GM19455 (cell line): ENCODE data around the gene ART4.
A peak's percentile ranks its signal among the peaks of the same experiment; 100 is the strongest.

Experiments used
- ATAC-seq: cut with Tn5 transposase; IDR thresholded peaks from one replicate; pipeline ENCODE4 v1.9.1; 2021; ENCODE audit not compliant: unreplicated experiment

Gene ART4

GRCh38 chr12:14843425-14843887 lies at the start of gene ART4:
ART4 (minus strand) TSS chr12:14843526; CDS start chr12:14843113, 413 bp downstream.
- no peak for ATAC-seq

GRCh38 chr12:14892726-14893505 lies 49.6 kb upstream of the ART4 start:
- no peak for ATAC-seq

GRCh38 chr12:14890701-14891100 lies 47.4 kb upstream of the ART4 start:
- ATAC-seq = no peak

GRCh38 chr12:14886271-14886670 lies 42.9 kb upstream of the ART4 start:
- no peak for ATAC-seq

- ATAC-seq = no peak
Measured at GRCh38 chr12:14885718-14886221, 42.4 kb upstream of the ART4 start, which contains the start of gene MGP. MGP (minus strand) TSS chr12:14885854; CDS start chr12:14885791, 63 bp downstream.

- ATAC-seq = peak; percentile 95
Measured at GRCh38 chr12:14884458-14884878, 41.1 kb upstream of the ART4 start.

- ATAC-seq = no peak
Measured at GRCh38 chr12:14883686-14884085, 40.4 kb upstream of the ART4 start.

- ATAC-seq = no peak
Measured at GRCh38 chr12:14880890-14881453, 37.6 kb upstream of the ART4 start.

GRCh38 chr12:14879222-14879933 lies 36.1 kb upstream of the ART4 start:
- no peak for ATAC-seq

GRCh38 chr12:14878488-14878887 lies 35.2 kb upstream of the ART4 start:
- no peak for ATAC-seq

GRCh38 chr12:14876833-14877232 lies 33.5 kb upstream of the ART4 start:
- no peak for ATAC-seq

GRCh38 chr12:14874882-14875281 lies 31.6 kb upstream of the ART4 start:
- ATAC-seq = no peak

- ATAC-seq = no peak
Measured at GRCh38 chr12:14873440-14874185, 30.3 kb upstream of the ART4 start.

GRCh38 chr12:14871886-14872285 lies 28.6 kb upstream of the ART4 start:
- no peak for ATAC-seq

- ATAC-seq = no peak
Measured at GRCh38 chr12:14871247-14871646, 27.9 kb upstream of the ART4 start.

GRCh38 chr12:14868916-14869506 lies 25.7 kb upstream of the ART4 start:
- ATAC-seq = no peak

- no peak for ATAC-seq
Measured at GRCh38 chr12:14860490-14860889, 17.2 kb upstream of the ART4 start.

- ATAC-seq = no peak
Measured at GRCh38 chr12:14858513-14858912, 15.2 kb upstream of the ART4 start.

GRCh38 chr12:14854586-14855183 lies 11.4 kb upstream of the ART4 start:
- ATAC-seq = no peak

- no peak for ATAC-seq
Measured at GRCh38 chr12:14853961-14854360, 10.6 kb upstream of the ART4 start.
